ENCODE measurements around the gene MAOA.

GRCh38 chrX:43735957-43736356, 79.9 kb downstream of the MAOA start:
- TF ChIP-seq CTCF (IDR thresholded peaks at IDR 0.05) (no peak), POLR2A (IDR thresholded peaks at IDR 0.05) (no peak)
